HepG2 (cell line): ENCODE measurements around the gene IGFALS. TPM values are rescaled to one million over a fixed set of nuclear protein-coding genes. Genes with fewer than 3 reads are reported as not detected.

Source experiments
- GATAD2A ChIP-seq: IDR thresholded peaks from 2 replicates; pipeline ENCODE4 v1.6.1; 2016
- ISL2 ChIP-seq: sonication (generic); formaldehyde crosslinking; IDR thresholded peaks from 2 replicates; pipeline ENCODE4 v1.5.0; 2020; ENCODE audit warnings: missing genetic modification reagents
- JUNB ChIP-seq: sonication (generic); formaldehyde crosslinking; IDR thresholded peaks from 2 replicates; pipeline ENCODE4 v1.8.0; 2022; ENCODE audit warnings: missing genetic modification reagents, mild to moderate bottlenecking, borderline replicate concordance
- NR2F1 ChIP-seq, 2 experiments: fragments of 450-650 bp in 1 of 2; formaldehyde crosslinking in 1 of 2; IDR thresholded peaks; 2 replicates each; pipeline versions ENCODE4 v1.5.0 to v1.6.1; 2016 to 2020; ENCODE audit warnings: mild to moderate bottlenecking in 1 of 2, missing compliant biosample characterization in 1 of 2, missing genetic modification reagents in 1 of 2, moderate library complexity in 1 of 2
- PRPF4 ChIP-seq: fragments of 200-400 bp; formaldehyde crosslinking; IDR thresholded peaks from 2 replicates; pipeline ENCODE4 v1.6.1; 2016; ENCODE audit warnings: low read length, low read depth; ENCODE audit not compliant: poor library complexity, severe bottlenecking
- RAD21 ChIP-seq: fragments of 450-650 bp; formaldehyde crosslinking; IDR thresholded peaks from 2 replicates; pipeline ENCODE4 v1.5.0; 2020; ENCODE audit warnings: mild to moderate bottlenecking
- RERE ChIP-seq: IDR thresholded peaks from 2 replicates; pipeline ENCODE4 v1.6.1; 2016; ENCODE audit warnings: low read depth, missing genetic modification reagents, missing compliant biosample characterization
- RFX5 ChIP-seq: IDR thresholded peaks from 2 replicates; pipeline ENCODE4 v1.6.1; 2011; ENCODE audit warnings: low read depth, low read length, improper control_type of control experiment
- SIN3A ChIP-seq: IDR thresholded peaks from 2 replicates; pipeline ENCODE4 v1.6.1; 2011; ENCODE audit warnings: low read depth, mild to moderate bottlenecking, control low read depth, low read length, borderline replicate concordance
- TBX3 ChIP-seq: fragments of 450-650 bp; IDR thresholded peaks from 2 replicates; pipeline ENCODE4 v1.6.1; 2017; ENCODE audit warnings: antibody characterized with exemption, mild to moderate bottlenecking, inconsistent platforms, borderline replicate concordance
- TFE3 ChIP-seq: IDR thresholded peaks from 2 replicates; pipeline ENCODE4 v1.6.1; 2016
- THAP9 ChIP-seq: sonication (generic); formaldehyde crosslinking; IDR thresholded peaks from 2 replicates; pipeline ENCODE4; 2020; ENCODE audit warnings: missing genetic modification reagents, mild to moderate bottlenecking, borderline replicate concordance
- ZBTB38 ChIP-seq: sonication (generic); formaldehyde crosslinking; IDR thresholded peaks from 2 replicates; pipeline ENCODE4 v1.5.1; 2020; ENCODE audit warnings: mild to moderate bottlenecking, missing genetic modification reagents
- ZFP1 ChIP-seq: IDR thresholded peaks from 2 replicates; pipeline ENCODE4 v1.6.1; 2016
- ZNF567 ChIP-seq: sonication (generic); formaldehyde crosslinking; IDR thresholded peaks from 2 replicates; pipeline ENCODE4 v1.8.1; 2023; ENCODE audit warnings: mild to moderate bottlenecking, missing genetic modification reagents, borderline replicate concordance
- ZNF639 ChIP-seq: conservative IDR thresholded peaks from 2 replicates; pipeline ENCODE4 v1.6.1; 2018; ENCODE audit warnings: missing genetic modification reagents
- ZNF652 ChIP-seq: IDR thresholded peaks from 2 replicates; pipeline ENCODE4 v1.6.1; 2016; ENCODE audit warnings: low read depth, borderline replicate concordance
- ZNF816 ChIP-seq: sonication (generic); formaldehyde crosslinking; IDR thresholded peaks from 2 replicates; pipeline ENCODE4 v1.8.0; 2022; ENCODE audit warnings: missing genetic modification reagents, mild to moderate bottlenecking, borderline replicate concordance
- ZNF879 ChIP-seq: sonication (generic); formaldehyde crosslinking; IDR thresholded peaks from 2 replicates; pipeline ENCODE4 v1.8.1; 2023; ENCODE audit warnings: missing genetic modification reagents
- polyA plus RNA-seq, 8 experiments: library from polyadenylated mRNA; depleted of rRNA in 3 of 8; stranded (reverse) in 7 of 8; unstranded in 1 of 8; fragments of >200 nt; fragmentation: Illumina TruSeq in 4 of 8; extraction: Trizol in 4 of 8; gene quantifications; 2 replicates each; pipeline versions ENCODE4 v1.2.1 to v1.2.3, GENCODE V29; 2011 to 2016; ENCODE audit warnings: low read depth in 4 of 8, missing spikeins in 1 of 8, mixed read lengths in 1 of 8; ENCODE audit not compliant: insufficient read depth in 1 of 8
- total RNA-seq, 5 experiments: library from RNA; depleted of rRNA; stranded (reverse); fragments of >200 nt; fragmentation: Illumina TruSeq; extraction: Trizol; gene quantifications; 2 replicates each; pipeline ENCODE4 v1.2.3, GENCODE V29; 2016; ENCODE audit warnings: low read depth in 1 of 5

IGFALS gene
- total and polyA plus RNA-seq, 2 of the 13 experiments (the other 11 are each of a cell fraction or from before 2014, with no cell fraction given): 0.34 to 2.4 TPM

- TF ChIP-seq ZFP1 (CRISPR knock-in tag): no peak
- TF ChIP-seq ZNF567 (CRISPR knock-in tag): no peak
- no peak for TF ChIP-seq JUNB (CRISPR knock-in tag)
- peak; percentile 42; the same call in 1 of the 2 replicates for TF ChIP-seq RAD21
- no peak for TF ChIP-seq TBX3
- TF ChIP-seq RERE (CRISPR knock-in tag): no peak
- 0 out of 2 replicates have a peak, but pooled peaks have one; percentile 49 for TF ChIP-seq ZNF652 (CRISPR knock-in tag)
- TF ChIP-seq ISL2: peak; percentile 43; the same call in 1 of the 2 replicates
- TF ChIP-seq ZNF816 (CRISPR knock-in tag): no peak
- no peak; the same call in 1 of the 2 replicates for TF ChIP-seq GATAD2A (CRISPR knock-in tag)
- no peak for TF ChIP-seq PRPF4
- no peak for TF ChIP-seq ZNF879
- TF ChIP-seq ZBTB38 (CRISPR knock-in tag): peak; percentile 23; the same call in 1 of the 2 replicates
- no peak for TF ChIP-seq SIN3A
- no peak for TF ChIP-seq RFX5
- TF ChIP-seq THAP9 (CRISPR knock-in tag): no peak
- peak; percentile 69 for TF ChIP-seq TFE3 (CRISPR knock-in tag)
- TF ChIP-seq ZNF639 (CRISPR knock-in tag): 0 out of 2 replicates have a peak, but pooled peaks have one; percentile 17
- TF ChIP-seq NR2F1 (CRISPR knock-in tag; IDR thresholded peaks at IDR 0.05): peak; percentile 34 to 48; a peak in 3 of 4 replicates
These were observed 841 bp upstream of the IGFALS start (continued) for GRCh38 chr16:1794221-1794871.
